HG03280 (cell line): Measurements from ENCODE around the gene TNNT3.
"Not testable (repeated sequence)": the region's sequence is repeated elsewhere in the genome, so short reads cannot be mapped to it uniquely, and the experiment has no call there.

Experiments
- ATAC-seq: cut with Tn5 transposase; IDR thresholded peaks from one replicate; pipeline ENCODE4 v1.9.1; 2021; ENCODE audit warnings: mild to moderate bottlenecking, moderate library complexity; ENCODE audit not compliant: unreplicated experiment

TNNT3 gene

GRCh38 chr11:1880746-1881441, 38.6 kb upstream of the TNNT3 start:
- ATAC-seq, result no peak

- no peak for ATAC-seq
Measured at GRCh38 chr11:1881442-1882264, 37.9 kb upstream of the TNNT3 start.

GRCh38 chr11:1882265-1883238, 37.0 kb upstream of the TNNT3 start:
- no peak for ATAC-seq

- ATAC-seq, result no peak
Measured at GRCh38 chr11:1883346-1884302, 35.9 kb upstream of the TNNT3 start.

- no peak for ATAC-seq
Measured at GRCh38 chr11:1884303-1884700, 35.2 kb upstream of the TNNT3 start.

GRCh38 chr11:1886551-1886950, 33.0 kb upstream of the TNNT3 start:
- not testable (repeated sequence) for ATAC-seq

- ATAC-seq, result no peak
Measured at GRCh38 chr11:1887451-1888346, 31.8 kb upstream of the TNNT3 start.

- ATAC-seq, result no peak
Measured at GRCh38 chr11:1888347-1888753, 31.2 kb upstream of the TNNT3 start.

- no peak for ATAC-seq
Measured at GRCh38 chr11:1888811-1889210, 30.7 kb upstream of the TNNT3 start.

- ATAC-seq, result no peak
Measured at GRCh38 chr11:1889224-1889930, 30.1 kb upstream of the TNNT3 start.

- no peak for ATAC-seq
Measured at GRCh38 chr11:1889941-1890855, 29.3 kb upstream of the TNNT3 start.

- ATAC-seq, result no peak
Measured at GRCh38 chr11:1890856-1891830, 28.4 kb upstream of the TNNT3 start.

GRCh38 chr11:1891831-1892115, 27.7 kb upstream of the TNNT3 start, which contains the start of gene PRR33:
Gene PRR33, minus strand, starts transcription at chr11:1891895. Its CDS starts 1,311 bp downstream, at chr11:1890584.
- ATAC-seq, result no peak

GRCh38 chr11:1892116-1892515, 27.4 kb upstream of the TNNT3 start:
- no peak for ATAC-seq

GRCh38 chr11:1892558-1892957, 26.9 kb upstream of the TNNT3 start:
- ATAC-seq, result no peak
